GM21367 (cell line): ENCODE measurements around the gene IL17REL.
"Not testable (repeated sequence)": the region's sequence is repeated elsewhere in the genome, so short reads cannot be mapped to it uniquely, and the experiment has no call there.

Experiments
- ATAC-seq: cut with Tn5 transposase; IDR thresholded peaks from one replicate; pipeline ENCODE4 v1.9.1; 2021; ENCODE audit not compliant: unreplicated experiment

Gene IL17REL

DNA sequence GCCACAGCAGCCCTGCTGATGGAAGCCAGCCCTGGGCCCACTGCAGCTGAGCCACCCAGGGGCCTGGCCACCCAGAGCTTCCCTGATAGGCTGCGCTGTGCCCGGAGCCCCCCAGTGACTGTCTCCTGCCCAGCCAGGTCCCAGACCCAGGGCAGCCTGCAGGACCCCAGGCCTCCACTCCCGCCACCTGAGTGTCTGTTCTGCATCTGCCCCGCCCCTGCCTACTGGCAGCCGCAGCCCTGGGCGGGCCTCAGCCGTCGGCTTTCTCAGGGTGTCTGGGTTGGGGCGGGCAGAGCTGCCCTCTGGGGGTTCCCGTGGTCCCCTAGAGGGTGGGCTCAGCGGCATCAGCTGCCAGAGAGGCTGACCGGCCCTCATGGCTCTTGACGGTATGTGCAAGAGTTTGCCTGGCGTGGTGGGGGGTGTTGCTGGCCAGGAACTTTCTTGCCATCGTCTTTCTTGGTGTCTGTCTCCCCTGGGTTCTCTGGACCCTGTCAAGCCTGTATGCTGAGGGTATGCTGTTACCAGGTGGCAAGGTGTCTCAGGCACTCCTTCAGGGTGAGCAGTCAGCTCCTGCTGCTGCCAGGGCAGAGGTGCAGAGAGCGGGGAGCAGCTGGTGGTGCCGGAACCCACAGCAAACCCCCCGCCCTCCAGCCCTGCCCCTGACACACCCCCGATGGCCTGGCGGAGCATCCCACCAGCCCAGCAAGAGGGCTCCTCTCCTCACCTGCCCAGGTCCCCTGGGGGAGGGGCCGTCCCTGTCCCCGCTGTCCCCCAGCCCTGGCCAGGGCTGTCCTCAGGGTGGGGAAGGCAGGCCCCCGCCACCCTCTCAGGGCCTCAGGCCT is 64.2 kb downstream of the IL17REL start:
- no peak for ATAC-seq

- no peak for ATAC-seq
These were observed 65.3 kb downstream of the IL17REL start for GRCh38 chr22:49947296-49947622.

GRCh38 chr22:49946612-49947295 is 65.8 kb downstream of the IL17REL start:
- no peak for ATAC-seq

- ATAC-seq = not testable (repeated sequence)
These were observed 67.3 kb downstream of the IL17REL start for GRCh38 chr22:49945042-49945794.
